ENCODE measurements around the gene RBMS3. TPM values are rescaled to one million over a fixed set of nuclear protein-coding genes. Genes with fewer than 3 reads are reported as not detected.

Gene RBMS3
- total RNA-seq, 1 experiment from 2014 or later, result 7.4 TPM

- no peak for DNase-seq
- no peaks in the 10 kb centered on the region for H3K9me3 ChIP-seq
- Mint-ChIP-seq H3K27me3 (ENCODE audit: insufficient read depth, unreplicated experiment) (no peaks in the 10 kb centered on the region), H3K9me3 (ENCODE audit: unreplicated experiment) (no peaks in the 10 kb centered on the region), H3K36me3 (ENCODE audit: insufficient read depth, unreplicated experiment) (no peaks in the 10 kb centered on the region), H3K4me1 (ENCODE audit: low read depth, unreplicated experiment) (no peaks in the 10 kb centered on the region), H3K4me3 (ENCODE audit: unreplicated experiment) (no peak overlapping the region), H3K27ac (ENCODE audit: unreplicated experiment) (no peak overlapping the region)
- intact Hi-C loops (cut with micrococcal nuclease; ENCODE audit: unreplicated experiment), result no loop called here
- TF ChIP-seq CTCF (IDR thresholded peaks at IDR 0.05; ENCODE audit: insufficient read depth in 1 of 2, low read depth in 1 of 2, low read length in 1 of 2, severe bottlenecking in 1 of 2, unreplicated experiment in 1 of 2), result no peak
- POLR2A ChIA-PET, result no interaction called here
- no peak overlapping the region for H3K4me3 ChIP-seq (ENCODE audit: low read depth, low read length)
- no peaks in the 10 kb centered on the region for H3K36me3 ChIP-seq (ENCODE audit: control insufficient read depth, insufficient read depth, low read length)
- no TSS peak for BruUV-seq (replicated peaks)
- H3K27me3 ChIP-seq (replicated peaks; ENCODE audit: control insufficient read depth, insufficient read depth, low read length), result no peaks in the 10 kb centered on the region
- CTCF ChIA-PET, result no interaction called here
- H3K4me1 ChIP-seq, result no peaks in the 10 kb centered on the region
Measured at GRCh38 chr3:29576181-29576580, 295.3 kb downstream of the RBMS3 start.

DNA sequence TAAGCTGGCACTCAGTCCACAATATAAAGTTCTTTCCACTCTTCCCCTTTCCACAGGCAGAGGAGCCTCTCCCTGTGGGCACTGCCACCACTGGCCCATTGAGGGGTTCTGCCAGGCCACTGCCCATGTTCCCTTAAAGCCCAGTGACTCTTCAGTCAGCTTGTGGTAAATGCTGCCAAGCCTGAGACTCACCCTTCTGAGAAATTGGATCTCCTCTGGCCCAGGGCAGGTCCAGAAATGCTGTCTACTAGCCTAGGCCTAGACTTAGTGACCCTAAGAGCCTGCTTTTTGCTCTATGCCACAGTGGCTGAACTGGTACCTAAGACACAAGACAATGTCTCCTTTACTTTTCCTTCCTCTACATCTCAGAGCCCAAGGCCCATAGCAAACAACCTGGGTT is 295.8 kb downstream of the RBMS3 start:
- ChIA-PET POLR2A (no interaction called here), CTCF (no interaction called here)
- DNase-seq, result no peak
- H3K36me3 ChIP-seq (ENCODE audit: control insufficient read depth, insufficient read depth, low read length), result no peaks in the 10 kb centered on the region
- H3K27me3 ChIP-seq (replicated peaks; ENCODE audit: control insufficient read depth, insufficient read depth, low read length), result no peaks in the 10 kb centered on the region
- no peak overlapping the region for H3K27ac Mint-ChIP-seq (ENCODE audit: unreplicated experiment)
- no TSS peak for BruUV-seq (replicated peaks)
- no peaks in the 10 kb centered on the region for H3K4me1 Mint-ChIP-seq (ENCODE audit: low read depth, unreplicated experiment)
- TF ChIP-seq CTCF (IDR thresholded peaks at IDR 0.05; ENCODE audit: insufficient read depth in 1 of 2, low read depth in 1 of 2, low read length in 1 of 2, severe bottlenecking in 1 of 2, unreplicated experiment in 1 of 2), result no peak
- intact Hi-C loops (cut with micrococcal nuclease; ENCODE audit: unreplicated experiment), result no loop called here
- no peaks in the 10 kb centered on the region for H3K36me3 Mint-ChIP-seq (ENCODE audit: insufficient read depth, unreplicated experiment)
- H3K9me3 ChIP-seq, result no peaks in the 10 kb centered on the region
- no peaks in the 10 kb centered on the region for H3K4me1 ChIP-seq
- H3K4me3 ChIP-seq (ENCODE audit: low read depth, low read length), result no peak overlapping the region
- no peaks in the 10 kb centered on the region for H3K27me3 Mint-ChIP-seq (ENCODE audit: insufficient read depth, unreplicated experiment)
- no peak overlapping the region for H3K4me3 Mint-ChIP-seq (ENCODE audit: unreplicated experiment)
- H3K9me3 Mint-ChIP-seq (ENCODE audit: unreplicated experiment), result no peaks in the 10 kb centered on the region

- H3K9me3 Mint-ChIP-seq (ENCODE audit: unreplicated experiment), result no peaks in the 10 kb centered on the region
- no peaks in the 10 kb centered on the region for H3K27me3 Mint-ChIP-seq (ENCODE audit: insufficient read depth, unreplicated experiment)
- no peak overlapping the region for H3K4me3 Mint-ChIP-seq (ENCODE audit: unreplicated experiment)
- DNase-seq, result no peak
- Histone ChIP-seq H3K27me3 (replicated peaks; ENCODE audit: control insufficient read depth, insufficient read depth, low read length) (no peaks in the 10 kb centered on the region), H3K4me1 (no peaks in the 10 kb centered on the region), H3K36me3 (ENCODE audit: control insufficient read depth, insufficient read depth, low read length) (no peaks in the 10 kb centered on the region), H3K4me3 (ENCODE audit: low read depth, low read length) (no peak overlapping the region), H3K9me3 (no peaks in the 10 kb centered on the region)
- H3K36me3 Mint-ChIP-seq (ENCODE audit: insufficient read depth, unreplicated experiment), result no peaks in the 10 kb centered on the region
- BruUV-seq (replicated peaks), result no TSS peak
- ChIA-PET POLR2A (no interaction called here), CTCF (no interaction called here)
- no peak overlapping the region for H3K27ac Mint-ChIP-seq (ENCODE audit: unreplicated experiment)
- intact Hi-C loops (cut with micrococcal nuclease; ENCODE audit: unreplicated experiment), result no loop called here
- H3K4me1 Mint-ChIP-seq (ENCODE audit: low read depth, unreplicated experiment), result no peaks in the 10 kb centered on the region
- TF ChIP-seq CTCF (IDR thresholded peaks at IDR 0.05; ENCODE audit: insufficient read depth in 1 of 2, low read depth in 1 of 2, low read length in 1 of 2, severe bottlenecking in 1 of 2, unreplicated experiment in 1 of 2), result no peak
Measured at GRCh38 chr3:29577250-29577649, 296.4 kb downstream of the RBMS3 start.

Measured in Caco-2 (cell line).